ENCODE results near the gene EXOC4. TPM values are rescaled to one million over a fixed set of nuclear protein-coding genes. Genes with fewer than 3 reads are reported as not detected.

EXOC4 gene
- total RNA-seq, 2 donors from 2014 or later, result 48.9 to 102 TPM

DNA sequence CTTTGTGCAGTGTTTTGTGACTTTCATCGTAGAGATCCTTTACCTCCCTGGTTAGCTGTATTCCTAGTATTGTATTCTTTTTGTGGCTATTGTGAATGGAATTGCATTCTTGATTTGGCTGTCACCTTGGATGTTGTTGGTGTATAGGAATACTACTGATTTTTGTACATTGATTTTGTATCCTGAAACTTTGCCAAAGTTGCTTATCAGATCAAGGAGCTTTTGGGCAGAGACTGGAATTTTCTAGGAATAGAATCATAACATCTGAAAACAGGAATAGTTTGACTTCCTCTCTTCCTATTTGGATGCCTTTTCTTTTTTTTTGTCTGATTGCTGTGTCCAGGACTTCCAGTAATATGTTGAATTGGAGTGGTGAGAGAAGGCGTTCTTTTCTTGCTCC is 590.5 kb downstream of the EXOC4 start:
- intact Hi-C loops (cut with DNase I), result no loop called here
- H3K4me3 ChIP-seq, result no peak overlapping the region
- no peaks in the 10 kb centered on the region for H3K27me3 ChIP-seq (replicated peaks; ENCODE audit: insufficient read depth)
- H3K4me1 ChIP-seq (replicated peaks), result no peaks in the 10 kb centered on the region
- H3K36me3 ChIP-seq, result no peaks in the 10 kb centered on the region
- 95% methylated on average over 2 of the region's 2 CpGs for WGBS
- DNase-seq (ENCODE audit: low spot score), result no peak
- TF ChIP-seq POLR2AphosphoS5 (IDR thresholded peaks at IDR 0.05) (no peak), POLR2A (IDR thresholded peaks at IDR 0.05) (no peak)
- TF ChIP-seq, protein P1, sequence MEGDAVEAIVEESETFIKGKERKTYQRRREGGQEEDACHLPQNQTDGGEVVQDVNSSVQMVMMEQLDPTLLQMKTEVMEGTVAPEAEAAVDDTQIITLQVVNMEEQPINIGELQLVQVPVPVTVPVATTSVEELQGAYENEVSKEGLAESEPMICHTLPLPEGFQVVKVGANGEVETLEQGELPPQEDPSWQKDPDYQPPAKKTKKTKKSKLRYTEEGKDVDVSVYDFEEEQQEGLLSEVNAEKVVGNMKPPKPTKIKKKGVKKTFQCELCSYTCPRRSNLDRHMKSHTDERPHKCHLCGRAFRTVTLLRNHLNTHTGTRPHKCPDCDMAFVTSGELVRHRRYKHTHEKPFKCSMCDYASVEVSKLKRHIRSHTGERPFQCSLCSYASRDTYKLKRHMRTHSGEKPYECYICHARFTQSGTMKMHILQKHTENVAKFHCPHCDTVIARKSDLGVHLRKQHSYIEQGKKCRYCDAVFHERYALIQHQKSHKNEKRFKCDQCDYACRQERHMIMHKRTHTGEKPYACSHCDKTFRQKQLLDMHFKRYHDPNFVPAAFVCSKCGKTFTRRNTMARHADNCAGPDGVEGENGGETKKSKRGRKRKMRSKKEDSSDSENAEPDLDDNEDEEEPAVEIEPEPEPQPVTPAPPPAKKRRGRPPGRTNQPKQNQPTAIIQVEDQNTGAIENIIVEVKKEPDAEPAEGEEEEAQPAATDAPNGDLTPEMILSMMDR (IDR thresholded peaks at IDR 0.05), result no peak
- H3K9me3 ChIP-seq, result no peaks in the 10 kb centered on the region
- no peak overlapping the region for H3K27ac ChIP-seq

- Histone ChIP-seq H3K4me3 (no peak overlapping the region), H3K36me3 (no peaks in the 10 kb centered on the region), H3K27ac (no peak overlapping the region), H3K4me1 (replicated peaks) (no peaks in the 10 kb centered on the region), H3K9me3 (no peaks in the 10 kb centered on the region), H3K27me3 (replicated peaks; ENCODE audit: insufficient read depth) (no peaks in the 10 kb centered on the region)
- intact Hi-C loops (cut with DNase I), result no loop called here
- no peak for DNase-seq (ENCODE audit: low spot score)
- TF ChIP-seq POLR2AphosphoS5 (IDR thresholded peaks at IDR 0.05), result no peak
- no peak for TF ChIP-seq POLR2A (IDR thresholded peaks at IDR 0.05)
- TF ChIP-seq, protein P1 (IDR thresholded peaks at IDR 0.05), result no peak
These were observed 592.1 kb downstream of the EXOC4 start for GRCh38 chr7:133845005-133845404.

- no peak for DNase-seq (ENCODE audit: low spot score)
- H3K27ac ChIP-seq, result no peak overlapping the region
- TF ChIP-seq, protein P1 (IDR thresholded peaks at IDR 0.05), result no peak
- TF ChIP-seq POLR2A (IDR thresholded peaks at IDR 0.05), result no peak
- TF ChIP-seq POLR2AphosphoS5 (IDR thresholded peaks at IDR 0.05), result no peak
- intact Hi-C loops (cut with DNase I), result no loop called here
- no peaks in the 10 kb centered on the region for H3K9me3 ChIP-seq
- H3K36me3 ChIP-seq, result no peaks in the 10 kb centered on the region
- H3K4me1 ChIP-seq (replicated peaks), result no peaks in the 10 kb centered on the region
- WGBS, result 74% methylated on average over 8 of the region's 8 CpGs
- no peaks in the 10 kb centered on the region for H3K27me3 ChIP-seq (replicated peaks; ENCODE audit: insufficient read depth)
- no peak overlapping the region for H3K4me3 ChIP-seq
These were observed 593.5 kb downstream of the EXOC4 start for GRCh38 chr7:133846203-133846945.

GRCh38 chr7:133850497-133851280 is 597.8 kb downstream of the EXOC4 start:
- TF ChIP-seq, protein P1 (IDR thresholded peaks at IDR 0.05), result no peak
- TF ChIP-seq POLR2AphosphoS5 (IDR thresholded peaks at IDR 0.05) (no peak), POLR2A (IDR thresholded peaks at IDR 0.05) (no peak)
- WGBS, result 91% methylated on average over 5 of the region's 5 CpGs
- Histone ChIP-seq H3K4me3 (no peak overlapping the region), H3K27ac (no peak overlapping the region), H3K9me3 (no peaks in the 10 kb centered on the region), H3K27me3 (replicated peaks; ENCODE audit: insufficient read depth) (no peaks in the 10 kb centered on the region), H3K36me3 (no peaks in the 10 kb centered on the region), H3K4me1 (replicated peaks) (no peaks in the 10 kb centered on the region)
- intact Hi-C loops (cut with DNase I), result no loop called here
- no peak for DNase-seq (ENCODE audit: low spot score)
